HG02759 (cell line): ENCODE results near the gene C4orf50.
"Not testable (repeated sequence)": the region's sequence is repeated elsewhere in the genome, so short reads cannot be mapped to it uniquely, and the experiment has no call there.

Experiments
- ATAC-seq: cut with Tn5 transposase; IDR thresholded peaks from one replicate; pipeline ENCODE4 v1.9.1; 2021; ENCODE audit warnings: mild to moderate bottlenecking, moderate library complexity; ENCODE audit not compliant: unreplicated experiment

Gene C4orf50

GRCh38 chr4:6019316-6020263, 1.4 kb upstream of the C4orf50 start:
- ATAC-seq = no peak

GRCh38 chr4:6017800-6018199, 431 bp downstream of the C4orf50 start:
- no peak for ATAC-seq

DNA sequence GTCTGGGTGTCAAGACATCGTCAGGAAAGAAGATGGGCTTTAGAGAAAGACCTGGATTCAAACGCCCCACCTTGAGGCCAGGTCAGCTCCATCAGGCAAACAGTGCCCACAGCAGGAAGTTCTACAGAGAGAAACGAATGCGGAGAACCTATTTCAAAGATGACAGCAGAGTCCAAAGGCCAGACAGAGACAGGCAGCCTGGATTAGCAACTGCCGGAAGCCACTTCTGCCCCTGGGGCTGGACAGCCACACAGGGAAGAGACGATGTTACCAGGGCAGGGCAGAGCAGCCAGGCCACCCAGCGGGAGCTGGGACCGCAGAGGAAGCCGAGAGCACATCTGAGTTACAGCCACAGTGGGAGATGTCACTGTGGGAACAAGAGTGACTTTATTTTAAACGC, 1.2 kb downstream of the C4orf50 start:
- no peak for ATAC-seq

DNA sequence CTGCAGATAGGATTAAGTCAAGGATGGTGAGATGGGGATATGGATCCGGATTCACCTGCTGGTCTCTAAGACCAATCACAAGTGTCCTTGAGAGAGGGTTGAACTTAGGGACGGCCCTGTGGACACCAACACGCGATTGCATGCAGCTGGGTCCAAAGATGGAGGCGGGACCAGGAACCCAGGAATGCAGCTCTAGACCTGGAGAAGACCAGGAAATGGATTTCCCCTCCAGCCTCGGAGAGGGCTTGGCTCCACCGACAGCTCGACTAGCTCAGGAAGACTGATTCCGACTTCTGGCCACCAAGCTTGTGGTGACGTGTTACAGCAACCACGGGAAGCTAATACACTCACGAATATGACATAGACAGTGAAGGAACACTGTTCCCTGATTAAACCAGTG, 4.7 kb downstream of the C4orf50 start:
- no peak for ATAC-seq

DNA sequence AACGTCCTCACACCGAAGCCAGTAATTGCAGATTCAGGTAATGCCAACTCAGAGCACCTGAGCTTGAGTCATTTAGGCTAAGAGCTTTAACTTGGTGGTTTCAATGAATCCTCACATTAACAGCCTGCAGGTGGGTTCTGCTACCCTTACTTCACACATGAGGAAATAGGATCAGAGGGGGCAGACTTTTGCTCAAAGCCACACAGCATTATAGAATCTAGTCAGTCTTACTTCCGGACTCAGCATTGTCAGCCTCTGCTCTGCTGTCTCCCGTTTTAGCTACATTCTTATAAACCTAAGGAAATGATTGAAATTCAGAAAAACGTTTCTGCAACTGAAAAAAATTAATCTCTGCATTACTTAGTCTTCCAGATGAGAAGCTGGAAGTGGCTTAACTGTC, 6.0 kb downstream of the C4orf50 start:
- ATAC-seq = no peak

DNA sequence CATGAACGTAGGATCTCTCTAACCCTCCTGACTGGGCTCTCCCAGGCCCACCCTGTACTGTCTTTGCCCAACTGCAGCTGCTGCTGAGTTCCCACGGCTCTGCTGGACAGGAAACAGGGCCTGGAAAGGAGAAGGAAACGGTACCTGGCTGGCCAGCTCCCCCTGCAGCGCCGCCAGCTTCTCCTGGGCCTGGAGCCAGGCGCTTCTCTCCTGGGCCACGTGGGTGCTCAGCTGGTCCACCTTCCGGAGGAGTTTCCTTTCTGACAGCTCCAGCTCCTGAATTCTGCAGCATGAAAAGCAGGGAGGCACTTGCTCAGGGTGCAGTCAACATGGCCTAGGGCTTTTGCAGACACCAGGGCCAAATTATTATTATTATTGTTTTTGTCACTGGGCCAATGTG, 6.5 kb downstream of the C4orf50 start:
- ATAC-seq = no peak

DNA sequence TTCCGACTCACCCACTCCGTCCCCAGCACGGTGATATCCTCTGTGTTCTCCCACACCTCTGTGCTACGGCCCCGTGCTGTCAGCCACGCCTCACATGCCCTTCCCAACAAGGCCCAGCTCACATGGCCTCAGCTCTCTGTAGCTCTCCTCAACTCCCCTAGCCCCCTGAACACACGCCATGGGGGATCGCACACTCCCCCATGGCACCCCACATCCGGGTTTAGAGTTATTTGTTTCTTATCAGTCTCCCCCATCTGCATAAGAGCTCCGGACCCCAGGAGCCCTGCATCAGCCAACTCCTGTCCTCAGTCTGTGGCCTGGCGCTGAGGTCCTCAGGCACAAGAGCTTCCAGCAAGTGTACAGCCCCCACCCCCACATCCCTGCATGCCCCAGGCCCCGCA, 7.0 kb downstream of the C4orf50 start:
- ATAC-seq = no peak

DNA sequence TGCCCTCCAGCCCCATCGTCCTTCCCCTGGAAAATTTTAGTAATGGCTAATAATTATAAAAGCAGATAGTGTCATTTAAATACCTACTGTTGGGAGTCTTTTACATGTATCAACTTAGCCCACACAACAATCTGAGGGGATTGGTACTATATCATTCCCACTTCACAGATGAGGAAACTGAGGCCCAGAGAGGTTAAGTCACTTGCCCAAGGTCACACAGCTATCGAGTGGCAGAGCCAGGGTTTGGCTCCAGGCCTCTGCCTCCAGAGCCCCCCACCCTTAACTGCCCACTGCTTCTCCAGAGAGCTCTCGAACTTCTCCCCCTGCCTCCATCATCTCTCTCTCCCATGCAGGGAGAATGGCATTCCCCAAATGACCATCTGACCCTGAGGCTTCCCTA, 7.4 kb downstream of the C4orf50 start:
- ATAC-seq = no peak

GRCh38 chr4:6009452-6009851, 8.8 kb downstream of the C4orf50 start:
- ATAC-seq = no peak

- no peak for ATAC-seq
These were observed 9.4 kb downstream of the C4orf50 start for GRCh38 chr4:6008766-6009385.

- ATAC-seq = no peak
These were observed 10.1 kb downstream of the C4orf50 start for GRCh38 chr4:6008092-6008551.

- no peak for ATAC-seq
These were observed 13.1 kb downstream of the C4orf50 start for GRCh38 chr4:6005175-6005574.

- ATAC-seq = not testable (repeated sequence)
These were observed 14.7 kb downstream of the C4orf50 start for GRCh38 chr4:6003485-6003884.

- no peak for ATAC-seq
These were observed 15.3 kb downstream of the C4orf50 start for GRCh38 chr4:6002926-6003325.

DNA sequence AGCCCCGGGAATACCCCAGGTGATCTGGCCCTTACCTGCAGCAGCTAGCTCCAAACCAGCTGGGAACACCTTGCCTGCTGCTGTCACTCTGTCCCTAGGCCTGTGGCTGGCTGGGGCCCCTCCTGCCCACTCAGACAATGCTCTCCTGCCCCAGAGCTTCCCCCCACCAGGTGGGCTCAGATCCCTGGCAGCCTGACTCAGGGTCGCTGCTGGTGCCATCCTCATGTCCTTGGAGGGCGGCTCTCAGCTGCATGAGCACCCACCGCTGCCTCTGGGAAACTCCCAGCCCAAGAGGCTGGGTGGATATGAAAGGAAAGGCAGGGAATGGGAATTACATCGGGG, 15.8 kb downstream of the C4orf50 start:
- no peak for ATAC-seq

- no peak for ATAC-seq
These were observed 16.3 kb downstream of the C4orf50 start for GRCh38 chr4:6001680-6002491.

GRCh38 chr4:5999830-6000365, 18.3 kb downstream of the C4orf50 start:
- no peak for ATAC-seq

- no peak for ATAC-seq
These were observed 18.9 kb downstream of the C4orf50 start for GRCh38 chr4:5999356-5999755.

DNA sequence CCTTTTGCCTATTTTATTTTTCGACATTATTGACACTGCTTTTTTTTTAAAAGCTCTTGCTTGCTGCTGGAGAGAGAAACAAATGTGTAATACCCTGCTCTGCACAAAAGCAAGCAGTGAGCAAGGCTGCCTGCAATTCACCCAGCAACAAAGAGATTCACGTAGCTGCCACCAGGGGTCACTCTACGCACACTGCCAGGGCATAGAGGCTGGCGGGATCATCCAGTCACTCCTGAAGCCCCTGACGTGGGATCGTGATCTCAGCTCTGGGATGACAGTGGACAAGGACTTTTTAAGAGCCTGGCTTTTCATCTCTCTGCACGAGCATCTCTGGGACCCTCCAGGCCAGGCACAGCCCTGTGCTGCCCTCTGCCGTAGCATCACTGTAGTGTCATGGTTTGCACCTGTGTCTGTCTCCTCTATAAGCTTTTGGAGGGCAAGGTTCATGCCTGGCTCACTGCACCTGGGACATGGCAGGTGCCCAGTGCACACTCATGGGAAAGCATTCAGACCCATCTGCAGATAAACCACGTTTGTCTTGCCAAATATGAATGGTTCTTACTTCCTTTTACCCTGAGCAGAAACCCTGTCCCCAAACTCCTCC, 19.8 kb downstream of the C4orf50 start:
- peak; percentile 81 for ATAC-seq

DNA sequence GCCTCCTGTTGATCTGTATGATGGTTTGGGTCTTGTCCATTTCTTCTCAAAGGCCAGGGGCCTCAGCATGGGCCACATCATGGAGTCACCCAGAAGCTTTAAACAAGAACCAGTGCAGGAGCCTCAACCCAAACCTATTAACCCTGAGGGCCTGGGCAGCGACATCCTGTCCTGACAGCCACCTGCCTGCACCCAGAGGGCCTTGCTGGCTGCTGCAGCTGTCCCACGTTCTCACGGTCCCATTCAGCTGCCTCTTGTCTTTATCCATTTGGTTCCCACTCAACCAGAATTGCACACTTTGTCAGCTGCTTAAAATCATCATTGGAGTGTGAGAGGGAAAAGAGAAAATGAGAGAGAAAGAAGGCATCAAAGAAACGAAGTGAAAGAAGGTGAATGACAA, 21.6 kb downstream of the C4orf50 start:
- ATAC-seq = no peak
